ENCODE data around the gene ADRB1. TPM values are rescaled to one million over a fixed set of nuclear protein-coding genes. Genes with fewer than 3 reads are reported as not detected.

Gene ADRB1
- total and polyA plus RNA-seq, 2 of the 4 experiments (the other 2 are of a cell fraction) = not detected

DNA sequence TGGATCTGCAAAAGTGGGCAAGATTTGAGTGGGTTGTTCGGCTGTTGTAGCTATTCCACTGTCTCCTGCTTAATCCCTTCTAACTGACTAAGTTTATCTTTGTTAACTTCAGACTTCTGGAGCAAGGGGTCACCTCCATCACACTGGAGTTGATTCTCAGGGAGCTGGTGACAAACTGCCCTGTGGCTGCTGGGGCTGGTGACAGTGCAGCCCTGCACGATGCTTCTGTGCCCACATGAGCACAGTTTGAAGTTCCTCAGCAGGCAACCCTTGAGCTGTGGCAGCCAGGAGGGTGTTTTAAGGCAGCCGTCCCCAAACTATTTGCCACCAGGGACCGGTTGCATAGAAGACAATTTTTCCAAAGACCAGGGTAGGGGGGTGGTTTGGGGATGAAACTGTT lies 40.5 kb downstream of the ADRB1 start:
- 78% methylated on average over 1 of the region's 4 CpGs; no CpG with 5 or more reads in 1 of the 2 experiments for whole genome bisulfite sequencing, 2 experiments (ENCODE audit: extremely low coverage in 2 of 2, insufficient read length in 1 of 2)
- intact Hi-C loops (cut with micrococcal nuclease) (no loop called here), in situ Hi-C loops (cut with MboI; ENCODE audit: low sequenced_read_pairs) (no loop called here), dilution Hi-C loops (cut with HindIII; ENCODE audit: low sequenced_read_pairs, unreplicated experiment) (no loop called here)
- ChIA-PET CTCF (no interaction called here), POLR2A (ENCODE audit: unreplicated experiment) (no interaction called here)
- Histone ChIP-seq H3K9me1 (ENCODE audit: insufficient read depth, low read length) (no peaks in the 10 kb centered on the region), H3K18ac (ENCODE audit: low read depth, low read length) (no peak overlapping the region), H3K79me1 (ENCODE audit: low read depth in 1 of 2, low read length in 2 of 2) (no peaks in the 10 kb centered on the region), H3K14ac (replicated peaks; ENCODE audit: low read depth, low read length) (no peak overlapping the region), H3K27me3 (ENCODE audit: control insufficient read depth, insufficient read depth, low read length) (peaks cover 7% of the 10 kb centered on the region), H3K36me3 (ENCODE audit: control insufficient read depth, insufficient read depth, low read length) (no peaks in the 10 kb centered on the region), H4K8ac (ENCODE audit: low read depth in 2 of 2, low read length in 2 of 2) (no peak overlapping the region), H3K4me3 (ENCODE audit: insufficient read depth, low read depth, low read length) (no peak overlapping the region), H3K56ac (ENCODE audit: extremely low read depth, insufficient read depth, low read length) (no peak overlapping the region), H4K91ac (ENCODE audit: insufficient read depth, low read depth, low read length) (no peak overlapping the region), H2BK5ac (ENCODE audit: low read depth, low read length, poor library complexity, severe bottlenecking) (no peak overlapping the region), H2AFZ (replicated peaks; ENCODE audit: low read length, poor library complexity) (no peak overlapping the region), H3K4me2 (ENCODE audit: low read depth, low read length) (no peak overlapping the region), H2BK120ac (ENCODE audit: low read depth, low read length) (no peak overlapping the region), H2AK9ac (replicated peaks; ENCODE audit: low read depth, low read length, poor library complexity) (no peak overlapping the region), H2AK5ac (ENCODE audit: low read depth, low read length) (no peak overlapping the region), H2BK15ac (ENCODE audit: low read depth, low read length) (no peak overlapping the region), H3K4ac (ENCODE audit: low read depth, low read length) (no peak overlapping the region), H2BK20ac (ENCODE audit: low read depth, low read length) (no peak overlapping the region), H3K9me3 (ENCODE audit: control insufficient read depth, insufficient read depth, low read length) (no peaks in the 10 kb centered on the region), H4K20me1 (ENCODE audit: insufficient read depth, low read length) (no peaks in the 10 kb centered on the region), H4K5ac (ENCODE audit: low read depth, low read length) (no peak overlapping the region), H3K27ac (ENCODE audit: insufficient read depth, low read length) (no peak overlapping the region), H3K4me1 (ENCODE audit: control insufficient read depth, insufficient read depth, low read length) (no peaks in the 10 kb centered on the region), H3K23ac (ENCODE audit: low read depth, low read length) (no peak overlapping the region), H3K9ac (ENCODE audit: low read depth, low read length) (no peak overlapping the region)
- TF ChIP-seq RFX5 (IDR thresholded peaks at IDR 0.05; ENCODE audit: low read depth, low read length) = no peak
- no peak for TF ChIP-seq FOS (IDR thresholded peaks at IDR 0.05; ENCODE audit: low read depth, low read length)
- no peak for TF ChIP-seq RAD21 (IDR thresholded peaks at IDR 0.05; ENCODE audit: low read length)
- no peak for TF ChIP-seq MXI1 (IDR thresholded peaks at IDR 0.05; ENCODE audit: borderline replicate concordance, low read depth, low read length)
- TF ChIP-seq, protein P1, sequence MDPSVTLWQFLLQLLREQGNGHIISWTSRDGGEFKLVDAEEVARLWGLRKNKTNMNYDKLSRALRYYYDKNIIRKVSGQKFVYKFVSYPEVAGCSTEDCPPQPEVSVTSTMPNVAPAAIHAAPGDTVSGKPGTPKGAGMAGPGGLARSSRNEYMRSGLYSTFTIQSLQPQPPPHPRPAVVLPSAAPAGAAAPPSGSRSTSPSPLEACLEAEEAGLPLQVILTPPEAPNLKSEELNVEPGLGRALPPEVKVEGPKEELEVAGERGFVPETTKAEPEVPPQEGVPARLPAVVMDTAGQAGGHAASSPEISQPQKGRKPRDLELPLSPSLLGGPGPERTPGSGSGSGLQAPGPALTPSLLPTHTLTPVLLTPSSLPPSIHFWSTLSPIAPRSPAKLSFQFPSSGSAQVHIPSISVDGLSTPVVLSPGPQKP (IDR thresholded peaks at IDR 0.05; ENCODE audit: borderline replicate concordance, low read depth, low read length) = no peak
- TF ChIP-seq CHD1 (IDR thresholded peaks at IDR 0.05; ENCODE audit: low read depth, low read length) = no peak
- TF ChIP-seq NFE2L2 (IDR thresholded peaks at IDR 0.05; ENCODE audit: low read depth, low read length) = no peak
- TF ChIP-seq, protein P2, sequence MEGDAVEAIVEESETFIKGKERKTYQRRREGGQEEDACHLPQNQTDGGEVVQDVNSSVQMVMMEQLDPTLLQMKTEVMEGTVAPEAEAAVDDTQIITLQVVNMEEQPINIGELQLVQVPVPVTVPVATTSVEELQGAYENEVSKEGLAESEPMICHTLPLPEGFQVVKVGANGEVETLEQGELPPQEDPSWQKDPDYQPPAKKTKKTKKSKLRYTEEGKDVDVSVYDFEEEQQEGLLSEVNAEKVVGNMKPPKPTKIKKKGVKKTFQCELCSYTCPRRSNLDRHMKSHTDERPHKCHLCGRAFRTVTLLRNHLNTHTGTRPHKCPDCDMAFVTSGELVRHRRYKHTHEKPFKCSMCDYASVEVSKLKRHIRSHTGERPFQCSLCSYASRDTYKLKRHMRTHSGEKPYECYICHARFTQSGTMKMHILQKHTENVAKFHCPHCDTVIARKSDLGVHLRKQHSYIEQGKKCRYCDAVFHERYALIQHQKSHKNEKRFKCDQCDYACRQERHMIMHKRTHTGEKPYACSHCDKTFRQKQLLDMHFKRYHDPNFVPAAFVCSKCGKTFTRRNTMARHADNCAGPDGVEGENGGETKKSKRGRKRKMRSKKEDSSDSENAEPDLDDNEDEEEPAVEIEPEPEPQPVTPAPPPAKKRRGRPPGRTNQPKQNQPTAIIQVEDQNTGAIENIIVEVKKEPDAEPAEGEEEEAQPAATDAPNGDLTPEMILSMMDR (conservative IDR thresholded peaks at IDR 0.05; ENCODE audit: low read depth, low read length) = no peak
- TF ChIP-seq CEBPB (IDR thresholded peaks at IDR 0.05; ENCODE audit: low read depth, low read length) = no peak
- TF ChIP-seq RCOR1 (IDR thresholded peaks at IDR 0.05; ENCODE audit: insufficient replicate concordance, low read length) = no peak
- TF ChIP-seq, protein P3, sequence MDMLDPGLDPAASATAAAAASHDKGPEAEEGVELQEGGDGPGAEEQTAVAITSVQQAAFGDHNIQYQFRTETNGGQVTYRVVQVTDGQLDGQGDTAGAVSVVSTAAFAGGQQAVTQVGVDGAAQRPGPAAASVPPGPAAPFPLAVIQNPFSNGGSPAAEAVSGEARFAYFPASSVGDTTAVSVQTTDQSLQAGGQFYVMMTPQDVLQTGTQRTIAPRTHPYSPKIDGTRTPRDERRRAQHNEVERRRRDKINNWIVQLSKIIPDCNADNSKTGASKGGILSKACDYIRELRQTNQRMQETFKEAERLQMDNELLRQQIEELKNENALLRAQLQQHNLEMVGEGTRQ (IDR thresholded peaks at IDR 0.05; ENCODE audit: low read depth, low read length) = no peak
- no peak for TF ChIP-seq SMC3 (IDR thresholded peaks at IDR 0.05; ENCODE audit: low read depth, low read length)
- TF ChIP-seq BHLHE40 (IDR thresholded peaks at IDR 0.05; ENCODE audit: low read depth, low read length) = no peak
- no peak for TF ChIP-seq POLR2A (IDR thresholded peaks at IDR 0.05; ENCODE audit: low read depth, low read length)
- TF ChIP-seq MAFK (IDR thresholded peaks at IDR 0.05; ENCODE audit: low read depth, low read length) = no peak
- no peak for TF ChIP-seq MAZ (IDR thresholded peaks at IDR 0.05; ENCODE audit: borderline replicate concordance, low read depth, low read length)
- BruUV-seq (replicated peaks) = no TSS peak
- no peak for ATAC-seq (ENCODE audit: low read depth)
- DNase-seq = no peak
